ENCODE measurements around the gene TEK.
"Not testable (repeated sequence)": the region's sequence is repeated elsewhere in the genome, so short reads cannot be mapped to it uniquely, and the experiment has no call there.

DNA sequence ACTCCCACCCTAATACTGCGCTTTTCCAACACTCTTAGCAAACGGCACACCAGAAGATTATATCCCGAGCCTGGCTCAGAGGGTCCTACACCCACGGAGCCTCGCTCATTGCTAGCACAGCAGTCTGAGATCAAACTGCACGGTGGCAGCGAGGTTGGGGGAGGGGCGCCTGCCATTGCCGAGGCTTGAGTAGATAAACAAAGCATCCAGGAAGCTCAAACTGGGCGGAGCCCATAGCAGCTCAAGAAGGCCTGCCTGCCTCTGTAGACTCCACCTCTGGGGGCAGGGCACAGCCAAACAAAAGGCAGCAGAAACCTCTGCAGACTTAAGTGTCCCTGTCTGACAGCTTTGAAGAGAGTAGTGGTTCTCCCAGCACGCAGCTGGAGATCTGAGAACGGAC lies 130.6 kb downstream of the TEK start:
- TF ChIP-seq GABPA (IDR thresholded peaks at IDR 0.05; ENCODE audit: low read depth) = not testable (repeated sequence)
- TF ChIP-seq, protein P1, sequence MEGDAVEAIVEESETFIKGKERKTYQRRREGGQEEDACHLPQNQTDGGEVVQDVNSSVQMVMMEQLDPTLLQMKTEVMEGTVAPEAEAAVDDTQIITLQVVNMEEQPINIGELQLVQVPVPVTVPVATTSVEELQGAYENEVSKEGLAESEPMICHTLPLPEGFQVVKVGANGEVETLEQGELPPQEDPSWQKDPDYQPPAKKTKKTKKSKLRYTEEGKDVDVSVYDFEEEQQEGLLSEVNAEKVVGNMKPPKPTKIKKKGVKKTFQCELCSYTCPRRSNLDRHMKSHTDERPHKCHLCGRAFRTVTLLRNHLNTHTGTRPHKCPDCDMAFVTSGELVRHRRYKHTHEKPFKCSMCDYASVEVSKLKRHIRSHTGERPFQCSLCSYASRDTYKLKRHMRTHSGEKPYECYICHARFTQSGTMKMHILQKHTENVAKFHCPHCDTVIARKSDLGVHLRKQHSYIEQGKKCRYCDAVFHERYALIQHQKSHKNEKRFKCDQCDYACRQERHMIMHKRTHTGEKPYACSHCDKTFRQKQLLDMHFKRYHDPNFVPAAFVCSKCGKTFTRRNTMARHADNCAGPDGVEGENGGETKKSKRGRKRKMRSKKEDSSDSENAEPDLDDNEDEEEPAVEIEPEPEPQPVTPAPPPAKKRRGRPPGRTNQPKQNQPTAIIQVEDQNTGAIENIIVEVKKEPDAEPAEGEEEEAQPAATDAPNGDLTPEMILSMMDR (IDR thresholded peaks at IDR 0.05; ENCODE audit: insufficient read depth, low read length) = not testable (repeated sequence)
